Right atrium auricular region (tissue), 2 donors: Measurements from ENCODE around the gene ADM5. TPM values are rescaled to one million over a fixed set of nuclear protein-coding genes. Genes with fewer than 3 reads are reported as not detected.
A peak's percentile ranks its signal among the peaks of the same experiment; 100 is the strongest.

Source experiments
- DNase-seq: peaks from one replicate; pipeline ENCODE4 v3.0.0-alpha.2; 2019; ENCODE audit warnings: low spot score
- H3K27ac ChIP-seq, 2 donors: fragments of 200-600 bp; sonication (generic); 1 replicate in 1 of 2; 2 replicates in 1 of 2; pipeline ENCODE4 v1.5.1; 2016 to 2019
- H3K27me3 ChIP-seq, 2 donors: fragments of 200-600 bp; sonication (generic); one replicate each; pipeline versions ENCODE4 v1.5.1 to v1.6.0; 2017 to 2019
- H3K36me3 ChIP-seq: fragments of 200-600 bp; sonication (generic); one replicate; pipeline ENCODE4 v1.5.1; 2016
- H3K4me1 ChIP-seq, 2 donors: fragments of 200-600 bp; sonication (generic); one replicate each; pipeline versions ENCODE4 v1.5.1 to v1.6.0; 2017 to 2019
- H3K4me3 ChIP-seq, 2 donors: fragments of 200-600 bp; sonication (generic); 1 replicate in 1 of 2; 2 replicates in 1 of 2; pipeline ENCODE4 v1.5.1; 2017 to 2019; ENCODE audit warnings: mild to moderate bottlenecking in 1 of 2, moderate library complexity in 1 of 2
- H3K9me3 ChIP-seq, 2 donors: fragments of 200-600 bp; sonication (generic); one replicate each; pipeline ENCODE4 v1.5.1; 2019
- CTCF ChIP-seq, 2 donors: fragments of 200-600 bp; sonication (generic); IDR thresholded peaks; one replicate each; pipeline ENCODE4 v1.5.1; 2019; ENCODE audit warnings: antibody characterized with exemption in 2 of 2
- total RNA-seq, 2 donors: library from RNA; depleted of rRNA; stranded (reverse); fragments of >200 nt; gene quantifications; one replicate each; pipeline ENCODE4 v1.1.0, GENCODE V29; 2016

Gene ADM5
- total RNA-seq, 2 donors from 2014 or later, result 0.43 TPM; not detected in 1

- TF ChIP-seq CTCF (IDR thresholded peaks at IDR 0.05), result no peak
- H3K9me3 ChIP-seq, result no peaks in the 10 kb centered on the region
- peak overlapping the region in 1 of 2 donors; percentile 51 for H3K4me3 ChIP-seq
- peaks cover 34% of the 10 kb centered on the region for H3K36me3 ChIP-seq
- no peak overlapping the region for H3K27ac ChIP-seq
- DNase-seq, result no peak
- H3K4me1 ChIP-seq, result peaks cover 0 to 64% of the 10 kb centered on the region in 2 donors
- H3K27me3 ChIP-seq, result no peaks in the 10 kb centered on the region
Measured at GRCh38 chr19:49688531-49689132, 762 bp upstream of the ADM5 start.

- TF ChIP-seq CTCF (IDR thresholded peaks at IDR 0.05), result peak in 1 of 2 donors; percentile 38
- no peak for DNase-seq
- H3K4me1 ChIP-seq, result peaks cover 0 to 56% of the 10 kb centered on the region in 2 donors
- H3K27ac ChIP-seq, result peak overlapping the region; percentile 30 to 43
- H3K4me3 ChIP-seq, result peak overlapping the region; percentile 36 to 51
- no peaks in the 10 kb centered on the region for H3K9me3 ChIP-seq
- H3K27me3 ChIP-seq, result no peaks in the 10 kb centered on the region
- H3K36me3 ChIP-seq, result peaks cover 18% of the 10 kb centered on the region
Measured at GRCh38 chr19:49690079-49690655, 773 bp downstream of the ADM5 start.

- Histone ChIP-seq H3K9me3 (no peaks in the 10 kb centered on the region), H3K4me1 (peaks cover 0 to 50% of the 10 kb centered on the region in 2 donors), H3K4me3 (peak within 1 kb of the TSS; percentile 36 to 51), H3K27ac (peak within 1 kb of the TSS; percentile 30 to 43), H3K36me3 (peaks cover 13% of the 10 kb centered on the region), H3K27me3 (no peaks in the 10 kb centered on the region)
- DNase-seq, result peak; percentile 82
- TF ChIP-seq CTCF (IDR thresholded peaks at IDR 0.05), result no peak
Measured at GRCh38 chr19:49690656-49691242, 1.4 kb downstream of the ADM5 start, which contains the start of gene CPT1C. Gene CPT1C (plus strand): TSS chr19:49691116. CDS start chr19:49692253, 1,137 bp downstream.

GRCh38 chr19:49691243-49692146 lies 2.1 kb downstream of the ADM5 start:
- peak overlapping the region; percentile 36 to 51 for H3K4me3 ChIP-seq
- H3K36me3 ChIP-seq, result peaks cover 5% of the 10 kb centered on the region
- TF ChIP-seq CTCF (IDR thresholded peaks at IDR 0.05), result no peak
- H3K27me3 ChIP-seq, result no peaks in the 10 kb centered on the region
- peak overlapping the region in 1 of 2 donors; percentile 43 for H3K27ac ChIP-seq
- no peaks in the 10 kb centered on the region for H3K9me3 ChIP-seq
- peaks cover 0 to 44% of the 10 kb centered on the region in 2 donors for H3K4me1 ChIP-seq
- no peak for DNase-seq

- TF ChIP-seq CTCF (IDR thresholded peaks at IDR 0.05), result no peak
- H3K36me3 ChIP-seq, result peaks cover 5% of the 10 kb centered on the region
- H3K4me1 ChIP-seq, result peaks cover 0 to 42% of the 10 kb centered on the region in 2 donors
- DNase-seq, result no peak
- no peak overlapping the region for H3K4me3 ChIP-seq
- no peaks in the 10 kb centered on the region for H3K9me3 ChIP-seq
- no peaks in the 10 kb centered on the region for H3K27me3 ChIP-seq
- H3K27ac ChIP-seq, result no peak overlapping the region
Measured at GRCh38 chr19:49692147-49692506, 2.7 kb downstream of the ADM5 start.
